ENCODE measurements around the gene NNMT. TPM values are rescaled to one million over a fixed set of nuclear protein-coding genes. Genes with fewer than 3 reads are reported as not detected.

NNMT gene
- total RNA-seq, 4 donors from 2014 or later = 157 to 968 (median 541) TPM

DNA sequence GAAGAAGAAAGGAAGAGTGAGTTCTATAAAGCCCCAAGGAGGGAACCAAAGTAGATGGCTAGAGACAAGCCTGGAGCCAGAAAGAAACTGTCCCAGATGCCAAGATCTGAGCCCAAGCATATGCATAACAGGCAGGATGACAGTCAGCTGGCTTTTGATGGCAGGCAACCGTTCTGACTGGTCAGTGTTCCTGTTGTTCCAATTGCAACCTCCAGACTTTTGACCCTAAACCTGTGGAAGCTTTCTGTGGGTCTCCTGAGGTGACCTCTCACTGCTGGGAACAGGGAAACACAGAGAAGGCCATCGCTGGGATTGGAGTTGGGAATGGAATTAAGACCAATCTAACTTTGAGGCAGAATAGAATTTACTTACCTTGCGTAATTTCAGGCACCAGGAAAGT is 21.6 kb upstream of the NNMT start:
- no peaks in the 10 kb centered on the region for H3K9me3 ChIP-seq
- no peak for TF ChIP-seq POLR2A (IDR thresholded peaks at IDR 0.05)
- TF ChIP-seq, protein P1, sequence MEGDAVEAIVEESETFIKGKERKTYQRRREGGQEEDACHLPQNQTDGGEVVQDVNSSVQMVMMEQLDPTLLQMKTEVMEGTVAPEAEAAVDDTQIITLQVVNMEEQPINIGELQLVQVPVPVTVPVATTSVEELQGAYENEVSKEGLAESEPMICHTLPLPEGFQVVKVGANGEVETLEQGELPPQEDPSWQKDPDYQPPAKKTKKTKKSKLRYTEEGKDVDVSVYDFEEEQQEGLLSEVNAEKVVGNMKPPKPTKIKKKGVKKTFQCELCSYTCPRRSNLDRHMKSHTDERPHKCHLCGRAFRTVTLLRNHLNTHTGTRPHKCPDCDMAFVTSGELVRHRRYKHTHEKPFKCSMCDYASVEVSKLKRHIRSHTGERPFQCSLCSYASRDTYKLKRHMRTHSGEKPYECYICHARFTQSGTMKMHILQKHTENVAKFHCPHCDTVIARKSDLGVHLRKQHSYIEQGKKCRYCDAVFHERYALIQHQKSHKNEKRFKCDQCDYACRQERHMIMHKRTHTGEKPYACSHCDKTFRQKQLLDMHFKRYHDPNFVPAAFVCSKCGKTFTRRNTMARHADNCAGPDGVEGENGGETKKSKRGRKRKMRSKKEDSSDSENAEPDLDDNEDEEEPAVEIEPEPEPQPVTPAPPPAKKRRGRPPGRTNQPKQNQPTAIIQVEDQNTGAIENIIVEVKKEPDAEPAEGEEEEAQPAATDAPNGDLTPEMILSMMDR (IDR thresholded peaks at IDR 0.05 in 4 of 5, conservative IDR thresholded peaks at IDR 0.05 in 1 of 5) = no peak
- H3K27me3 ChIP-seq = no peaks in the 10 kb centered on the region
- H3K4me1 ChIP-seq = peaks cover 0 to 5% of the 10 kb centered on the region in 2 donors
- no peak for DNase-seq
- intact Hi-C loops (cut with DNase I; ENCODE audit: low total_unique reads) = no loop called here
- in situ Hi-C loops (cut with MboI; ENCODE audit: low sequenced_read_pairs in 4 of 4) = loop anchor here in 3 of 4 donors (25.0 kb wide), 1 partner anchor 387 kb away; the partner anchor contains the start of gene USP28 (in 3 of the 3)
- no peak overlapping the region for H3K4me3 ChIP-seq
- peak; percentile 15 for ATAC-seq
- no peak overlapping the region for H3K27ac ChIP-seq
- no peaks in the 10 kb centered on the region for H3K36me3 ChIP-seq

GRCh38 chr11:114275280-114275679 is 20.9 kb upstream of the NNMT start:
- H3K27ac ChIP-seq = no peak overlapping the region
- H3K27me3 ChIP-seq = no peaks in the 10 kb centered on the region
- ATAC-seq (peak; percentile 5 to 15), DNase-seq (no peak)
- H3K36me3 ChIP-seq = no peaks in the 10 kb centered on the region
- H3K9me3 ChIP-seq = no peaks in the 10 kb centered on the region
- in situ Hi-C loops (cut with MboI; ENCODE audit: low sequenced_read_pairs in 4 of 4) (loop anchor here in 2 of 4 donors (25.0 kb wide), 1 partner anchor 388 kb away; the partner anchor contains the start of gene USP28 (in 2 of the 2)), intact Hi-C loops (cut with DNase I; ENCODE audit: low total_unique reads) (no loop called here)
- TF ChIP-seq, protein P1 (IDR thresholded peaks at IDR 0.05 in 4 of 5, conservative IDR thresholded peaks at IDR 0.05 in 1 of 5) = no peak
- no peak for TF ChIP-seq POLR2A (IDR thresholded peaks at IDR 0.05)
- H3K4me3 ChIP-seq = no peak overlapping the region
- H3K4me1 ChIP-seq = peaks cover 0 to 5% of the 10 kb centered on the region in 2 donors

DNA sequence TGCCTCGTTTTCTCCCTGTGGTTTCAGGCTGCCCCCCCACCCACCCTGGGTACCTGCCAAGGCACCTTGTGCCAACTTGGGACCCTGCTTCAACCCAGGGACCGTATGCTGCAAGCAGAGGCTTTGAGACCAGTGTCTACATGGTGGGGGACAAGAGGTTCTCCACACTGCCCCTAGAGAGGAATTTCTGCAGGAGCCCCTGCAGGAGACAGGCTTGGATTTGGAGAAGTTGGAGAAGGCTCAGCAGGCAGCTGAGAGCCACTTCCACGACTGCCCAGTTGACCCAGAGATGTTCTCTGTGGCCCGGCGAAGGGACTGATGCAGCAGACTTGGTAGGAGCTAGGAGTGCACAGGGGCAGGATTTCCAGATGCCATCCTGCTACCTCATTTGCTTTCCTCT is 20.1 kb upstream of the NNMT start:
- no peak overlapping the region for H3K4me3 ChIP-seq
- no peaks in the 10 kb centered on the region for H3K36me3 ChIP-seq
- TF ChIP-seq POLR2A (IDR thresholded peaks at IDR 0.05) = no peak
- TF ChIP-seq, protein P1 (IDR thresholded peaks at IDR 0.05 in 4 of 5, conservative IDR thresholded peaks at IDR 0.05 in 1 of 5) = no peak
- ATAC-seq (no peak), DNase-seq (no peak)
- no peaks in the 10 kb centered on the region for H3K27me3 ChIP-seq
- peaks cover 4 to 9% of the 10 kb centered on the region in 2 donors for H3K4me1 ChIP-seq
- intact Hi-C loops (cut with DNase I; ENCODE audit: low total_unique reads) = no loop called here
- no peaks in the 10 kb centered on the region for H3K9me3 ChIP-seq
- H3K27ac ChIP-seq = no peak overlapping the region
- in situ Hi-C loops (cut with MboI; ENCODE audit: low sequenced_read_pairs in 4 of 4) = loop anchor here in 2 of 4 donors (25.0 kb wide), 1 partner anchor 389 kb away; the partner anchor contains the start of gene USP28 (in 2 of the 2)

GRCh38 chr11:114277637-114278341 is 18.4 kb upstream of the NNMT start:
- in situ Hi-C loops (cut with MboI; ENCODE audit: low sequenced_read_pairs in 4 of 4) = loop anchor here in 2 of 4 donors (25.0 kb wide), 1 partner anchor 390 kb away; the partner anchor contains the start of gene USP28 (in 2 of the 2)

More at GRCh38 chr11:114277637-114278341, 18.4 kb upstream of the NNMT start:
- TF ChIP-seq, protein P1 (IDR thresholded peaks at IDR 0.05 in 4 of 5, conservative IDR thresholded peaks at IDR 0.05 in 1 of 5) = no peak
- TF ChIP-seq POLR2A (IDR thresholded peaks at IDR 0.05) = no peak
- ATAC-seq (no peak), DNase-seq (no peak)
- Histone ChIP-seq H3K4me3 (no peak overlapping the region), H3K4me1 (peaks cover 10 to 13% of the 10 kb centered on the region in 2 donors), H3K27me3 (no peaks in the 10 kb centered on the region), H3K9me3 (no peaks in the 10 kb centered on the region), H3K27ac (no peak overlapping the region), H3K36me3 (no peaks in the 10 kb centered on the region)
- intact Hi-C loops (cut with DNase I; ENCODE audit: low total_unique reads) = no loop called here

Measured in gastrocnemius medialis (tissue), 4 donors.